Neural progenitor cell (in vitro differentiated cells): ENCODE measurements around the gene GAGE2A. TPM values are rescaled to one million over a fixed set of nuclear protein-coding genes. Genes with fewer than 3 reads are reported as not detected.
"Not testable (repeated sequence)": the region's sequence is repeated elsewhere in the genome, so short reads cannot be mapped to it uniquely, and the experiment has no call there.

Experiments
- DNase-seq: peaks from one replicate; pipeline ENCODE4 v3.0.0-alpha.2; 2016; ENCODE audit warnings: low spot score
- H2AFZ ChIP-seq: fragments of 200-600 bp; sonication (generic); replicated peaks from 2 replicates; pipeline ENCODE4 v1.6.1; 2016; ENCODE audit warnings: antibody characterized with exemption
- H3F3A ChIP-seq: fragments of 200-600 bp; sonication (generic); 2 replicates; pipeline ENCODE4 v1.6.1; 2016; ENCODE audit warnings: antibody characterized with exemption, low read depth
- H3K27ac ChIP-seq: fragments of 200-600 bp; sonication (generic); 2 replicates; pipeline ENCODE4 v1.5.1; 2016; ENCODE audit warnings: mild to moderate bottlenecking
- H3K27me3 ChIP-seq: fragments of 200-600 bp; sonication (generic); 2 replicates; pipeline ENCODE4 v1.6.1; 2016; ENCODE audit warnings: mild to moderate bottlenecking, moderate library complexity
- H3K36me3 ChIP-seq: fragments of 200-600 bp; sonication (generic); 2 replicates; pipeline ENCODE4 v1.5.1; 2016
- H3K4me1 ChIP-seq: fragments of 200-600 bp; sonication (generic); 2 replicates; pipeline ENCODE4 v1.6.1; 2016; ENCODE audit warnings: mixed run types
- H3K4me2 ChIP-seq: fragments of 200-600 bp; sonication (generic); 2 replicates; pipeline ENCODE4 v1.6.1; 2016
- H3K4me3 ChIP-seq: fragments of 200-600 bp; sonication (generic); 2 replicates; pipeline ENCODE4 v1.5.1; 2016
- H3K79me2 ChIP-seq: fragments of 200-600 bp; sonication (generic); 2 replicates; pipeline ENCODE4 v1.6.1; 2016; ENCODE audit warnings: low read depth
- H3K9ac ChIP-seq: fragments of 200-600 bp; sonication (generic); 2 replicates; pipeline ENCODE4 v1.6.1; 2016
- H3K9me3 ChIP-seq: fragments of 200-600 bp; sonication (generic); 2 replicates; pipeline ENCODE4 v1.5.1; 2016; ENCODE audit warnings: low read depth
- H4K20me1 ChIP-seq: fragments of 200-600 bp; sonication (generic); 2 replicates; pipeline ENCODE4 v1.6.1; 2016; ENCODE audit warnings: low read depth
- H3K27ac Mint-ChIP-seq: 3 replicates; pipeline ENCODE4 v1.8.0; 2021; ENCODE audit warnings: mixed read lengths
- H3K27me3 Mint-ChIP-seq: 2 replicates; pipeline ENCODE4 v1.8.0; 2022; ENCODE audit warnings: low read depth, mild to moderate bottlenecking, inconsistent platforms, moderate library complexity, mixed read lengths; ENCODE audit not compliant: insufficient read depth
- H3K36me3 Mint-ChIP-seq: 3 replicates; pipeline ENCODE4 v1.8.0; 2021; ENCODE audit warnings: mixed read lengths
- H3K4me1 Mint-ChIP-seq: 3 replicates; pipeline ENCODE4 v1.8.0; 2021; ENCODE audit warnings: mixed read lengths
- H3K4me3 Mint-ChIP-seq: 3 replicates; pipeline ENCODE4 v1.8.0; 2021; ENCODE audit warnings: mild to moderate bottlenecking, moderate library complexity, mixed read lengths
- H3K9me3 Mint-ChIP-seq: 3 replicates; pipeline ENCODE4 v1.8.0; 2020; ENCODE audit warnings: mixed read lengths
- total RNA-seq: library from RNA; depleted of rRNA; stranded (reverse); fragments of >200 nt; gene quantifications from 2 replicates; pipeline ENCODE4 v1.2.3, GENCODE V29; 2015; ENCODE audit warnings: low replicate concordance

GAGE2A gene
- not detected in 2 replicates for total RNA-seq

- not testable (repeated sequence) for H3K4me1 Mint-ChIP-seq, H3K9me3 ChIP-seq, H3K4me3 Mint-ChIP-seq, H3K27me3 ChIP-seq, H3K4me1 ChIP-seq, H3K9me3 Mint-ChIP-seq, H4K20me1 ChIP-seq, H3K27ac ChIP-seq, H2AFZ ChIP-seq, H3K4me3 ChIP-seq, H3F3A ChIP-seq, H3K27me3 Mint-ChIP-seq, H3K36me3 ChIP-seq, H3K9ac ChIP-seq, H3K27ac Mint-ChIP-seq, H3K36me3 Mint-ChIP-seq, DNase-seq, H3K4me2 ChIP-seq, H3K79me2 ChIP-seq
Measured at GRCh38 chrX:49589196-49589595, at the start of gene GAGE2A. Gene GAGE2A (plus strand): TSS chrX:49589496. CDS start chrX:49590651, 1,155 bp downstream.

GRCh38 chrX:49541433-49541832, 47.9 kb upstream of the GAGE2A start, which contains the start of gene GAGE12D:
Gene GAGE12D (plus strand): TSS chrX:49541733. CDS start chrX:49542888, 1,155 bp downstream.
- not testable (repeated sequence) for H4K20me1 ChIP-seq, H2AFZ ChIP-seq, H3K27ac ChIP-seq, H3K4me1 ChIP-seq, H3K79me2 ChIP-seq, H3F3A ChIP-seq, H3K27me3 Mint-ChIP-seq, H3K4me2 ChIP-seq, DNase-seq, H3K4me1 Mint-ChIP-seq, H3K9me3 ChIP-seq, H3K36me3 ChIP-seq, H3K36me3 Mint-ChIP-seq, H3K9me3 Mint-ChIP-seq, H3K4me3 ChIP-seq, H3K27ac Mint-ChIP-seq, H3K9ac ChIP-seq, H3K4me3 Mint-ChIP-seq, H3K27me3 ChIP-seq

GRCh38 chrX:49550989-49551388, 38.3 kb upstream of the GAGE2A start, which contains the start of gene GAGE12E:
Gene GAGE12E (plus strand): TSS chrX:49551289. CDS start chrX:49552444, 1,155 bp downstream.
- not testable (repeated sequence) for H3K27me3 ChIP-seq, H3F3A ChIP-seq, H3K9ac ChIP-seq, H3K4me1 Mint-ChIP-seq, H3K4me3 Mint-ChIP-seq, H2AFZ ChIP-seq, H3K27ac Mint-ChIP-seq, H3K27me3 Mint-ChIP-seq, H3K4me3 ChIP-seq, H3K9me3 ChIP-seq, H3K79me2 ChIP-seq, H4K20me1 ChIP-seq, DNase-seq, H3K27ac ChIP-seq, H3K4me2 ChIP-seq, H3K36me3 ChIP-seq, H3K36me3 Mint-ChIP-seq, H3K4me1 ChIP-seq, H3K9me3 Mint-ChIP-seq

- not testable (repeated sequence) for H3F3A ChIP-seq, H3K4me2 ChIP-seq, H3K9me3 Mint-ChIP-seq, H3K4me3 Mint-ChIP-seq, H2AFZ ChIP-seq, H3K27ac Mint-ChIP-seq, H4K20me1 ChIP-seq, H3K27me3 Mint-ChIP-seq, H3K4me1 Mint-ChIP-seq, H3K36me3 Mint-ChIP-seq, H3K27me3 ChIP-seq, H3K36me3 ChIP-seq, H3K9ac ChIP-seq, H3K79me2 ChIP-seq, DNase-seq, H3K4me1 ChIP-seq, H3K4me3 ChIP-seq, H3K27ac ChIP-seq, H3K9me3 ChIP-seq
Measured at GRCh38 chrX:49560542-49560941, 28.8 kb upstream of the GAGE2A start, which contains the start of gene GAGE12F. Gene GAGE12F (plus strand): TSS chrX:49560842. CDS start chrX:49561997, 1,155 bp downstream.

- not testable (repeated sequence) for H3K36me3 ChIP-seq, H3K27ac ChIP-seq, H3K4me3 Mint-ChIP-seq, H2AFZ ChIP-seq, H3K9me3 ChIP-seq, H3K27me3 ChIP-seq, H3F3A ChIP-seq, H3K4me1 Mint-ChIP-seq, H4K20me1 ChIP-seq, H3K79me2 ChIP-seq, DNase-seq, H3K27ac Mint-ChIP-seq, H3K27me3 Mint-ChIP-seq, H3K9me3 Mint-ChIP-seq, H3K9ac ChIP-seq, H3K4me3 ChIP-seq, H3K4me2 ChIP-seq, H3K4me1 ChIP-seq, H3K36me3 Mint-ChIP-seq
Measured at GRCh38 chrX:49568728-49569127, 20.6 kb upstream of the GAGE2A start.

- H3K9ac ChIP-seq, H3K27me3 ChIP-seq, H3K4me1 ChIP-seq, H3K36me3 Mint-ChIP-seq, H3K4me2 ChIP-seq, H3K4me3 ChIP-seq, H3K27ac ChIP-seq, H2AFZ ChIP-seq, H3F3A ChIP-seq, DNase-seq, H3K9me3 Mint-ChIP-seq, H3K4me3 Mint-ChIP-seq, H3K27me3 Mint-ChIP-seq, H3K36me3 ChIP-seq, H3K79me2 ChIP-seq, H3K27ac Mint-ChIP-seq, H3K4me1 Mint-ChIP-seq, H4K20me1 ChIP-seq, H3K9me3 ChIP-seq: not testable (repeated sequence)
Measured at GRCh38 chrX:49569152-49569551, 20.1 kb upstream of the GAGE2A start.

- H3K27me3 Mint-ChIP-seq, H2AFZ ChIP-seq, H3K4me2 ChIP-seq, H3K4me3 ChIP-seq, H3K9ac ChIP-seq, H3K36me3 ChIP-seq, H3K27ac ChIP-seq, H4K20me1 ChIP-seq, H3K9me3 Mint-ChIP-seq, DNase-seq, H3K4me1 ChIP-seq, H3K4me1 Mint-ChIP-seq, H3K27ac Mint-ChIP-seq, H3K36me3 Mint-ChIP-seq, H3K9me3 ChIP-seq, H3K4me3 Mint-ChIP-seq, H3F3A ChIP-seq, H3K79me2 ChIP-seq, H3K27me3 ChIP-seq: not testable (repeated sequence)
Measured at GRCh38 chrX:49570100-49570499, 19.2 kb upstream of the GAGE2A start, which contains the start of gene GAGE12G. Gene GAGE12G (plus strand): TSS chrX:49570400. CDS start chrX:49571555, 1,155 bp downstream.

- not testable (repeated sequence) for H3K27me3 Mint-ChIP-seq, H3K9me3 ChIP-seq, DNase-seq, H4K20me1 ChIP-seq, H3K36me3 ChIP-seq, H3K27ac Mint-ChIP-seq, H3K27ac ChIP-seq, H3K4me2 ChIP-seq, H3K36me3 Mint-ChIP-seq, H3K9ac ChIP-seq, H3K4me3 ChIP-seq, H3K9me3 Mint-ChIP-seq, H3K4me3 Mint-ChIP-seq, H3F3A ChIP-seq, H3K4me1 ChIP-seq, H3K4me1 Mint-ChIP-seq, H2AFZ ChIP-seq, H3K27me3 ChIP-seq, H3K79me2 ChIP-seq
Measured at GRCh38 chrX:49579649-49580048, 9.6 kb upstream of the GAGE2A start, which contains the start of gene GAGE12H. Gene GAGE12H (plus strand): TSS chrX:49579949. CDS start chrX:49581104, 1,155 bp downstream.
